Measurements from ENCODE around the gene GM2A.
"Not testable (repeated sequence)": the region's sequence is repeated elsewhere in the genome, so short reads cannot be mapped to it uniquely, and the experiment has no call there.

GM2A gene

GRCh38 chr5:151295138-151295537 is 42.2 kb downstream of the GM2A start:
- DNase-seq, result no peak

GRCh38 chr5:151295791-151296477 is 42.9 kb downstream of the GM2A start:
- no peak for DNase-seq

GRCh38 chr5:151296478-151296830 is 43.5 kb downstream of the GM2A start:
- DNase-seq, result no peak

- DNase-seq, result no peak
Observed at GRCh38 chr5:151296974-151297373, 44.0 kb downstream of the GM2A start.

GRCh38 chr5:151298063-151298855 is 45.3 kb downstream of the GM2A start:
- no peak for DNase-seq

GRCh38 chr5:151303666-151304065 is 50.7 kb downstream of the GM2A start, which contains the start of gene SLC36A3:
TSS of gene SLC36A3 (minus strand) at chr5:151303766. CDS start at chr5:151303354, 412 bp downstream.
- DNase-seq, result no peak

- DNase-seq, result not testable (repeated sequence)
Observed at GRCh38 chr5:151309266-151309665, 56.3 kb downstream of the GM2A start.

GRCh38 chr5:151309821-151310220 is 56.8 kb downstream of the GM2A start:
- DNase-seq, result not testable (repeated sequence)

GRCh38 chr5:151310932-151311331 is 57.9 kb downstream of the GM2A start:
- DNase-seq, result no peak

GRCh38 chr5:151312756-151313324 is 59.9 kb downstream of the GM2A start:
- no peak for DNase-seq

GRCh38 chr5:151313357-151313756 is 60.4 kb downstream of the GM2A start:
- DNase-seq, result no peak

GRCh38 chr5:151315998-151316597 is 63.1 kb downstream of the GM2A start:
- DNase-seq, result peak; percentile 47

GRCh38 chr5:151317871-151318270 is 64.9 kb downstream of the GM2A start:
- no peak for DNase-seq

GRCh38 chr5:151318850-151319732 is 66.1 kb downstream of the GM2A start:
- DNase-seq, result no peak

All from CD4-positive, alpha-beta T cell treated with Interleukin-21 for 1 hour (primary cell).